ENCODE results near the gene SCNN1B. TPM values are rescaled to one million over a fixed set of nuclear protein-coding genes. Genes with fewer than 3 reads are reported as not detected.

Gene SCNN1B
- total RNA-seq, 1 experiment from 2014 or later: 2.5 TPM

- POLR2A ChIA-PET (ENCODE audit: low non-redundant PET): no interaction called here
- no peaks in the 10 kb centered on the region for H3K4me1 ChIP-seq (ENCODE audit: insufficient read depth, low read length, poor library complexity, severe bottlenecking)
- no peaks in the 10 kb centered on the region for H3K27me3 ChIP-seq (replicated peaks; ENCODE audit: insufficient read depth, low read depth, low read length, poor library complexity)
- no peaks in the 10 kb centered on the region for H3K9me3 ChIP-seq (ENCODE audit: low read depth, low read length, poor library complexity, severe bottlenecking)
- CTCF ChIA-PET: no interaction called here
- BruUV-seq (replicated peaks): no TSS peak
- H3K36me3 ChIP-seq (ENCODE audit: insufficient read depth, low read length, poor library complexity, severe bottlenecking): no peaks in the 10 kb centered on the region
- intact Hi-C loops (cut with micrococcal nuclease; ENCODE audit: unreplicated experiment): no loop called here
- no peak for DNase-seq (ENCODE audit: low spot score)
- no peak for TF ChIP-seq CTCF (conservative IDR thresholded peaks at IDR 0.05; ENCODE audit: low read depth, low read length)
- TF ChIP-seq EZH2 (IDR thresholded peaks at IDR 0.05; ENCODE audit: borderline replicate concordance, low read depth, low read length, poor library complexity, severe bottlenecking): no peak
- H3K27ac ChIP-seq (ENCODE audit: low read depth, low read length, poor library complexity, severe bottlenecking): no peak overlapping the region
- H3K4me3 ChIP-seq (ENCODE audit: low read depth, low read length, poor library complexity, severe bottlenecking): no peak overlapping the region
Measured at GRCh38 chr16:23375643-23376042, 73.5 kb downstream of the SCNN1B start.

- Histone ChIP-seq H3K9me3 (ENCODE audit: low read depth, low read length, poor library complexity, severe bottlenecking) (no peaks in the 10 kb centered on the region), H3K36me3 (ENCODE audit: insufficient read depth, low read length, poor library complexity, severe bottlenecking) (no peaks in the 10 kb centered on the region), H3K4me1 (ENCODE audit: insufficient read depth, low read length, poor library complexity, severe bottlenecking) (no peaks in the 10 kb centered on the region), H3K4me3 (ENCODE audit: low read depth, low read length, poor library complexity, severe bottlenecking) (no peak overlapping the region), H3K27ac (ENCODE audit: low read depth, low read length, poor library complexity, severe bottlenecking) (no peak overlapping the region), H3K27me3 (replicated peaks; ENCODE audit: insufficient read depth, low read depth, low read length, poor library complexity) (no peaks in the 10 kb centered on the region)
- intact Hi-C loops (cut with micrococcal nuclease; ENCODE audit: unreplicated experiment): no loop called here
- POLR2A ChIA-PET (ENCODE audit: low non-redundant PET): no interaction called here
- DNase-seq (ENCODE audit: low spot score): no peak
- BruUV-seq (replicated peaks): no TSS peak
- CTCF ChIA-PET: no interaction called here
- no peak for TF ChIP-seq EZH2 (IDR thresholded peaks at IDR 0.05; ENCODE audit: borderline replicate concordance, low read depth, low read length, poor library complexity, severe bottlenecking)
- no peak for TF ChIP-seq CTCF (conservative IDR thresholded peaks at IDR 0.05; ENCODE audit: low read depth, low read length)
Measured at GRCh38 chr16:23377071-23377931, 75.2 kb downstream of the SCNN1B start.

- ChIA-PET CTCF (no interaction called here), POLR2A (ENCODE audit: low non-redundant PET) (no interaction called here)
- no TSS peak for BruUV-seq (replicated peaks)
- DNase-seq (ENCODE audit: low spot score): no peak
- H3K27me3 ChIP-seq (replicated peaks; ENCODE audit: insufficient read depth, low read depth, low read length, poor library complexity): no peaks in the 10 kb centered on the region
- no peaks in the 10 kb centered on the region for H3K36me3 ChIP-seq (ENCODE audit: insufficient read depth, low read length, poor library complexity, severe bottlenecking)
- no peak overlapping the region for H3K27ac ChIP-seq (ENCODE audit: low read depth, low read length, poor library complexity, severe bottlenecking)
- no peak overlapping the region for H3K4me3 ChIP-seq (ENCODE audit: low read depth, low read length, poor library complexity, severe bottlenecking)
- intact Hi-C loops (cut with micrococcal nuclease; ENCODE audit: unreplicated experiment): no loop called here
- TF ChIP-seq CTCF (conservative IDR thresholded peaks at IDR 0.05; ENCODE audit: low read depth, low read length): no peak
- no peak for TF ChIP-seq EZH2 (IDR thresholded peaks at IDR 0.05; ENCODE audit: borderline replicate concordance, low read depth, low read length, poor library complexity, severe bottlenecking)
- no peaks in the 10 kb centered on the region for H3K4me1 ChIP-seq (ENCODE audit: insufficient read depth, low read length, poor library complexity, severe bottlenecking)
- H3K9me3 ChIP-seq (ENCODE audit: low read depth, low read length, poor library complexity, severe bottlenecking): no peaks in the 10 kb centered on the region
Measured at GRCh38 chr16:23378256-23378655, 76.2 kb downstream of the SCNN1B start.
